NB4 (cell line): ENCODE results near the gene TMEM213.
A peak's percentile ranks its signal among the peaks of the same experiment; 100 is the strongest.

ENCODE experiments used
- DNase-seq: peaks from one replicate; pipeline ENCODE4 v3.0.0; 2010; ENCODE audit warnings: low read depth
- H3K4me3 ChIP-seq: one replicate; pipeline ENCODE4 v1.5.1; 2011; ENCODE audit warnings: mild to moderate bottlenecking, low read depth, low read length, moderate library complexity
- CTCF ChIP-seq: IDR thresholded peaks from one replicate; pipeline ENCODE4 v1.5.1; 2012; ENCODE audit warnings: low read depth, low read length
- MAX ChIP-seq: IDR thresholded peaks from 2 replicates; pipeline ENCODE4 v1.6.1; 2011; ENCODE audit warnings: low read depth, low read length
- MYC ChIP-seq: IDR thresholded peaks from 2 replicates; pipeline ENCODE4 v1.6.1; 2011; ENCODE audit warnings: low read depth, low read length
- POLR2A ChIP-seq: IDR thresholded peaks from 2 replicates; pipeline ENCODE4 v1.6.1; 2011; ENCODE audit warnings: mild to moderate bottlenecking; ENCODE audit not compliant: insufficient read length; ENCODE audit errors: extremely low read depth

The TMEM213 gene

GRCh38 chr7:138880881-138881578, 83.2 kb downstream of the TMEM213 start:
- H3K4me3 ChIP-seq, result no peak overlapping the region
- TF ChIP-seq MYC, result no peak
- no peak for TF ChIP-seq MAX
- TF ChIP-seq CTCF, result no peak
- TF ChIP-seq POLR2A, result no peak
- no peak for DNase-seq

- TF ChIP-seq MYC, result no peak
- TF ChIP-seq CTCF, result no peak
- no peak for TF ChIP-seq MAX
- TF ChIP-seq POLR2A, result no peak
- no peak overlapping the region for H3K4me3 ChIP-seq
- DNase-seq, result no peak
Observed at GRCh38 chr7:138881579-138882188, 83.9 kb downstream of the TMEM213 start.

GRCh38 chr7:138882249-138882648, 84.5 kb downstream of the TMEM213 start:
- no peak for DNase-seq
- no peak overlapping the region for H3K4me3 ChIP-seq
- no peak for TF ChIP-seq CTCF
- TF ChIP-seq POLR2A, result no peak

- TF ChIP-seq MYC (no peak), CTCF (peak; percentile 20)
- no peak overlapping the region for H3K4me3 ChIP-seq
- peak; percentile 35 for DNase-seq
Observed at GRCh38 chr7:138885383-138886147, 87.8 kb downstream of the TMEM213 start.

GRCh38 chr7:138886501-138886917, 88.7 kb downstream of the TMEM213 start:
- H3K4me3 ChIP-seq, result no peak overlapping the region
- DNase-seq, result peak; percentile 87
- TF ChIP-seq CTCF, result peak; percentile 70
- TF ChIP-seq MAX, result no peak
- no peak for TF ChIP-seq POLR2A
- TF ChIP-seq MYC, result no peak
